ENCODE data around the gene EVPLL.

GRCh38 chr17:18382441-18383078 lies 5.0 kb downstream of the EVPLL start:
- TF ChIP-seq ARNTL (CRISPR knock-in tag; IDR thresholded peaks at IDR 0.05; ENCODE audit: borderline replicate concordance, low read depth): no peak
- no peak for TF ChIP-seq RARB (CRISPR knock-in tag; IDR thresholded peaks at IDR 0.05)
- no peak for TF ChIP-seq ZNF70 (CRISPR knock-in tag; IDR thresholded peaks at IDR 0.05)
- no peak for TF ChIP-seq ZNF565 (CRISPR knock-in tag; conservative IDR thresholded peaks at IDR 0.05; ENCODE audit: low read depth)
- TF ChIP-seq, protein P1, sequence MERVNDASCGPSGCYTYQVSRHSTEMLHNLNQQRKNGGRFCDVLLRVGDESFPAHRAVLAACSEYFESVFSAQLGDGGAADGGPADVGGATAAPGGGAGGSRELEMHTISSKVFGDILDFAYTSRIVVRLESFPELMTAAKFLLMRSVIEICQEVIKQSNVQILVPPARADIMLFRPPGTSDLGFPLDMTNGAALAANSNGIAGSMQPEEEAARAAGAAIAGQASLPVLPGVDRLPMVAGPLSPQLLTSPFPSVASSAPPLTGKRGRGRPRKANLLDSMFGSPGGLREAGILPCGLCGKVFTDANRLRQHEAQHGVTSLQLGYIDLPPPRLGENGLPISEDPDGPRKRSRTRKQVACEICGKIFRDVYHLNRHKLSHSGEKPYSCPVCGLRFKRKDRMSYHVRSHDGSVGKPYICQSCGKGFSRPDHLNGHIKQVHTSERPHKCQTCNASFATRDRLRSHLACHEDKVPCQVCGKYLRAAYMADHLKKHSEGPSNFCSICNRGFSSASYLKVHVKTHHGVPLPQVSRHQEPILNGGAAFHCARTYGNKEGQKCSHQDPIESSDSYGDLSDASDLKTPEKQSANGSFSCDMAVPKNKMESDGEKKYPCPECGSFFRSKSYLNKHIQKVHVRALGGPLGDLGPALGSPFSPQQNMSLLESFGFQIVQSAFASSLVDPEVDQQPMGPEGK (CRISPR knock-in tag; IDR thresholded peaks at IDR 0.05; ENCODE audit: borderline replicate concordance): no peak
- no peak for TF ChIP-seq ZFP30 (CRISPR knock-in tag; IDR thresholded peaks at IDR 0.05)
- no peak for TF ChIP-seq TOX (CRISPR knock-in tag; IDR thresholded peaks at IDR 0.05; ENCODE audit: borderline replicate concordance)
- TF ChIP-seq PPARA (CRISPR knock-in tag; IDR thresholded peaks at IDR 0.05; ENCODE audit: borderline replicate concordance): no peak
- TF ChIP-seq BACH2 (CRISPR knock-in tag; IDR thresholded peaks at IDR 0.05; ENCODE audit: borderline replicate concordance): no peak
- no peak for TF ChIP-seq ISL1 (CRISPR knock-in tag; IDR thresholded peaks at IDR 0.05)
